Measurements from ENCODE around the gene GRID2. TPM values are rescaled to one million over a fixed set of nuclear protein-coding genes. Genes with fewer than 3 reads are reported as not detected.

Gene GRID2
- total and polyA plus RNA-seq, 12 donors: 0.01 to 0.07 (median 0.07) TPM; not detected in 9

DNA sequence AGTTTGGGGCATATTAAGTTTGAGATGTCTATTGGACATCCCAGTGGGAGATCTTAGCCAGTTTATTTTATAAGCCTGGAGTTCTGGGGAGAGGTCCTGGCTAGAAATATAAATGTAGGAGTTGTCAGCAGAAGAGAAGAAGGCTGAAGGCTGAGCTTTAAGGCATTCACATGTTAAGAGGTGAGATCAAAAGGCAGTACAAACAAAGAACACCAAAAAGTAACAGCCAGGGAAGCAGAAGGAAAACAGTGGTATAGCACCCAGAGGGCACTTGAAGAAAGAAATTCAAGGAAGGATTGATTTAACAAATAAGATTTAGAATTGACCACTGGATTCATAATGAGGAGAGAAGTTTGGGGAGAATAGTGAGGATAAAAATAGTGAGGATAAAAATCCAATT lies 1383.5 kb downstream of the GRID2 start:
- Histone ChIP-seq H3K9me3 (no peaks in the 10 kb centered on the region), H3K27me3 (no peaks in the 10 kb centered on the region), H3K27ac (no peak overlapping the region), H3K36me3 (no peaks in the 10 kb centered on the region), H3K4me3 (no peak overlapping the region), H3K4me1 (no peaks in the 10 kb centered on the region)
- ATAC-seq: no peak
- DNase-seq: no peak
- TF ChIP-seq, protein P1, sequence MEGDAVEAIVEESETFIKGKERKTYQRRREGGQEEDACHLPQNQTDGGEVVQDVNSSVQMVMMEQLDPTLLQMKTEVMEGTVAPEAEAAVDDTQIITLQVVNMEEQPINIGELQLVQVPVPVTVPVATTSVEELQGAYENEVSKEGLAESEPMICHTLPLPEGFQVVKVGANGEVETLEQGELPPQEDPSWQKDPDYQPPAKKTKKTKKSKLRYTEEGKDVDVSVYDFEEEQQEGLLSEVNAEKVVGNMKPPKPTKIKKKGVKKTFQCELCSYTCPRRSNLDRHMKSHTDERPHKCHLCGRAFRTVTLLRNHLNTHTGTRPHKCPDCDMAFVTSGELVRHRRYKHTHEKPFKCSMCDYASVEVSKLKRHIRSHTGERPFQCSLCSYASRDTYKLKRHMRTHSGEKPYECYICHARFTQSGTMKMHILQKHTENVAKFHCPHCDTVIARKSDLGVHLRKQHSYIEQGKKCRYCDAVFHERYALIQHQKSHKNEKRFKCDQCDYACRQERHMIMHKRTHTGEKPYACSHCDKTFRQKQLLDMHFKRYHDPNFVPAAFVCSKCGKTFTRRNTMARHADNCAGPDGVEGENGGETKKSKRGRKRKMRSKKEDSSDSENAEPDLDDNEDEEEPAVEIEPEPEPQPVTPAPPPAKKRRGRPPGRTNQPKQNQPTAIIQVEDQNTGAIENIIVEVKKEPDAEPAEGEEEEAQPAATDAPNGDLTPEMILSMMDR (IDR thresholded peaks at IDR 0.05): no peak
- intact Hi-C loops (cut with DNase I): no loop called here

DNA sequence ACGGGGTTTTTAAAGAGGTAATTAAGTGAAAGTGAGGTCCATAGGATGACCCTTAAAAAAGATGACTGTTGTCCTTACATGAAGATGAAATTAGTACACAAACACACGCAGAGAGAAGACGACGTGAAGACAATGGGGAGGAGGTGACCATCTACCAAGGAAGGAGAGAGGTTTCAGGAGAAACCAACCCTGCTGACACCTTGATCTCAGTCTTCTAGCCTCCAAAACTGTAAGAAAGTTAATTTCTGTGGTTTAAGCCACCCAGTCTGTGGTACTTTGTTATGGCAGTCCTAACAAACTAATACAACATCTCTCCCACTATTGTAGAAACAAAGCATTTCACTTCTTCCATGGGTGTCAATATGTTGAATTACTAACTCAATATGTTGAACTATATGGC lies 1385.2 kb downstream of the GRID2 start:
- TF ChIP-seq, protein P1 (IDR thresholded peaks at IDR 0.05): no peak

DNA sequence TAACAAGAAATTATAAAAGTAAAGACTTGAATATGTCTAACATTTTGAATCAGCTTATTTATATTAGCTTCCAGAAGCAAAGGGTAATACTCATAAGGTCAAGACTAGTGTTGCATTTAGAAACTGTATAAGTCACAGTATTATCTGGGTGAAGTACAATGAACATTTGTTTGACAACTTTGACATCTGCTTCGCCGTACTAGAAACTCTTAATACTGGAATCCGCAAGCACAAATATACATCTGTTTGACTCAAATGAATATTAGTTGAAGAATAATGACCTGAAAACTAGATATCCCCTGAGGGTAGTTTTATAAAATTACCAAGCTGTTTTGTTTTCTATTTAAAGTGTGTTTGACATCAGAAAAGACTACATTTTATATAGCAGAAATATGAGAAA lies 1389.4 kb downstream of the GRID2 start:
- ATAC-seq (no peak), DNase-seq (no peak)
- Histone ChIP-seq H3K4me1 (no peaks in the 10 kb centered on the region), H3K9me3 (no peaks in the 10 kb centered on the region), H3K4me3 (no peak overlapping the region), H3K27ac (no peak overlapping the region), H3K27me3 (no peaks in the 10 kb centered on the region), H3K36me3 (no peaks in the 10 kb centered on the region)
- WGBS, 2 donors: 61 to 84% methylated on average over 3 of the region's 3 CpGs
- intact Hi-C loops (cut with DNase I): no loop called here
- TF ChIP-seq, protein P1 (IDR thresholded peaks at IDR 0.05): no peak

More for the DNA sequence above, 1385.2 kb downstream of the GRID2 start:
- no peaks in the 10 kb centered on the region for H3K27me3 ChIP-seq
- DNase-seq (no peak), ATAC-seq (no peak)
- no peaks in the 10 kb centered on the region for H3K9me3 ChIP-seq
- no peaks in the 10 kb centered on the region for H3K4me1 ChIP-seq
- H3K4me3 ChIP-seq: no peak overlapping the region
- H3K36me3 ChIP-seq: no peaks in the 10 kb centered on the region
- H3K27ac ChIP-seq: no peak overlapping the region
- WGBS, 2 donors: 89% methylated on average over 4 of the region's 4 CpGs
- intact Hi-C loops (cut with DNase I): no loop called here

DNA sequence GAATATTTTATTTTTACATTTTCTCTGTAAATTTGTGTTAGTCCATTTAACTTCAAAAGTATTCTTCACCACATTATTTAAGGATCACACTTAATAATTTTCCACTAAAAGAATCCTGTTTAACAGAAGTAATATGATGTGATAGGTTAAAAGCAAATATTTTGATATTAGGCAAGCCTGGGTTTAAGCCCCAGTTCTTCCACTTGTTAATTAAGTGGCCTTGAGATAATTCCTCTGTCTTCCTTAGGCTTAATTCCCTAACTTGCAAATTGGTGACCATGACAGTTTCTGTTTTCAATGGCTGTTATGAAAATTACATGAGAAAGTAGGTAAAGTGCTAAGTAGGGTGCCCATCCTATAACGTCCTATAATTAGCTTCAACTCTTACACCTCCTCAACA lies 1394.9 kb downstream of the GRID2 start:
- WGBS, 2 donors: 65 to 77% methylated on average over 1 of the region's 1 CpG
- Histone ChIP-seq H3K27me3 (no peaks in the 10 kb centered on the region), H3K4me1 (no peaks in the 10 kb centered on the region), H3K9me3 (no peaks in the 10 kb centered on the region), H3K27ac (no peak overlapping the region), H3K36me3 (no peaks in the 10 kb centered on the region), H3K4me3 (no peak overlapping the region)
- TF ChIP-seq, protein P1 (IDR thresholded peaks at IDR 0.05): no peak
- DNase-seq (no peak), ATAC-seq (no peak)
- intact Hi-C loops (cut with DNase I): no loop called here

Measured in heart right ventricle (tissue), 16 donors.